HG02678 (cell line): Measurements from ENCODE around the gene TBX2.

Experiments used
- ATAC-seq: cut with Tn5 transposase; IDR thresholded peaks from one replicate; pipeline ENCODE4 v1.9.1; 2021; ENCODE audit warnings: mild to moderate bottlenecking, moderate library complexity; ENCODE audit not compliant: unreplicated experiment

TBX2 gene

GRCh38 chr17:61451538-61452300, 52.1 kb downstream of the TBX2 start:
- no peak for ATAC-seq

- ATAC-seq: no peak
These were observed 53.0 kb downstream of the TBX2 start, which contains the start of gene TBX4 for GRCh38 chr17:61452301-61453290. Gene TBX4 (plus strand): TSS chr17:61452422. CDS start chr17:61456491, 4,069 bp downstream.

GRCh38 chr17:61453566-61454380, 54.1 kb downstream of the TBX2 start:
- ATAC-seq: no peak

GRCh38 chr17:61454381-61455323, 55.0 kb downstream of the TBX2 start:
- ATAC-seq: no peak

GRCh38 chr17:61455324-61456060, 55.8 kb downstream of the TBX2 start:
- no peak for ATAC-seq

GRCh38 chr17:61456061-61456681, 56.5 kb downstream of the TBX2 start:
- ATAC-seq: no peak

GRCh38 chr17:61456688-61457225, 57.1 kb downstream of the TBX2 start:
- no peak for ATAC-seq

GRCh38 chr17:61457226-61457983, 57.8 kb downstream of the TBX2 start:
- no peak for ATAC-seq

- ATAC-seq: no peak
These were observed 58.4 kb downstream of the TBX2 start for GRCh38 chr17:61458000-61458399.

- ATAC-seq: no peak
These were observed 58.9 kb downstream of the TBX2 start for GRCh38 chr17:61458421-61459141.
